SK-N-SH (cell line): ENCODE results near the gene IL4R. TPM values are rescaled to one million over a fixed set of nuclear protein-coding genes. Genes with fewer than 3 reads are reported as not detected.

Experiments
- CTCF ChIA-PET: fragments of 300-600, 350-600 bp; formaldehyde crosslinking; extraction: SDS; loops from one replicate; lab custom pipeline; 2021; lab: Yijun Ruan, JAX
- POLR2A ChIA-PET: fragments of 350-600 bp; sonication (Branson Sonifier 250); formaldehyde crosslinking; extraction: SDS; loops from one replicate; lab custom pipeline; 2020; ENCODE audit warnings: antibody characterized with exemption, inconsistent platforms; lab: Yijun Ruan, JAX
- DNase-seq: peaks from one replicate; pipeline ENCODE4 v3.0.0; 2012
- H2AFZ ChIP-seq: fragments of 200-600 bp; sonication (generic); 2 replicates; pipeline ENCODE4 v1.8.1; 2016; ENCODE audit warnings: antibody characterized with exemption, mild to moderate bottlenecking, low read depth
- H3F3A ChIP-seq: fragments of 200-600 bp; sonication (generic); replicated peaks from 2 replicates; pipeline ENCODE3; 2016; ENCODE audit warnings: antibody characterized with exemption, mild to moderate bottlenecking; ENCODE audit not compliant: insufficient read depth
- H3K27ac ChIP-seq, 2 experiments: fragments of 200-500 bp in 1 of 2; fragments of 200-600 bp in 1 of 2; sonication (Bioruptor generic) in 1 of 2; sonication (generic), shearing (Covaris generic) in 1 of 2; 2 replicates each; pipeline versions ENCODE4 v1.5.1 to v1.6.1; 2014 to 2016; ENCODE audit warnings: low read depth in 2 of 2, inconsistent platforms in 1 of 2, low read length in 1 of 2, mild to moderate bottlenecking in 1 of 2, mixed read lengths in 1 of 2
- H3K27me3 ChIP-seq: fragments of 200-600 bp; sonication (generic), shearing (Covaris generic); 2 replicates; pipeline ENCODE4 v1.6.1; 2016; ENCODE audit warnings: mixed run types; ENCODE audit not compliant: insufficient read depth
- H3K36me3 ChIP-seq, 2 experiments: fragments of 200-500 bp in 1 of 2; fragments of 200-600 bp in 1 of 2; sonication (Bioruptor generic) in 1 of 2; sonication (generic) in 1 of 2; replicated peaks in 1 of 2; 2 replicates each; pipeline versions ENCODE3 to v1.5.1; 2014 to 2016; ENCODE audit warnings: low read length in 1 of 2, mild to moderate bottlenecking in 1 of 2; ENCODE audit not compliant: insufficient read depth in 2 of 2, control insufficient read depth in 1 of 2
- H3K4me1 ChIP-seq, 2 experiments: fragments of 200-500 bp in 1 of 2; fragments of 200-600 bp in 1 of 2; sonication (Bioruptor generic) in 1 of 2; sonication (generic), shearing (Covaris generic) in 1 of 2; 2 replicates each; pipeline versions ENCODE4 v1.5.1 to v1.6.1; 2014 to 2016; ENCODE audit warnings: low read depth in 1 of 2, low read length in 1 of 2, mixed run types in 1 of 2; ENCODE audit not compliant: insufficient read depth in 2 of 2, control insufficient read depth in 1 of 2
- H3K4me2 ChIP-seq: fragments of 200-600 bp; sonication (generic), shearing (Covaris generic); 2 replicates; pipeline ENCODE4 v1.6.1; 2017; ENCODE audit warnings: mixed run types
- H3K4me3 ChIP-seq, 2 experiments: fragments of 200-500 bp in 1 of 2; fragments of 200-600 bp in 1 of 2; sonication (Bioruptor generic) in 1 of 2; sonication (generic), shearing (Covaris generic) in 1 of 2; 2 replicates each; pipeline versions ENCODE4 v1.5.1 to v1.8.1; 2014 to 2016; ENCODE audit warnings: low read depth in 2 of 2, inconsistent platforms in 1 of 2, low read length in 1 of 2, mild to moderate bottlenecking in 1 of 2, mixed read lengths in 1 of 2, moderate library complexity in 1 of 2
- H3K79me2 ChIP-seq: fragments of 200-600 bp; sonication (generic); 2 replicates; pipeline ENCODE4 v1.8.1; 2017; ENCODE audit warnings: mild to moderate bottlenecking; ENCODE audit not compliant: insufficient read depth
- H3K9ac ChIP-seq: fragments of 200-600 bp; sonication (generic); 2 replicates; pipeline ENCODE4 v1.6.1; 2017; ENCODE audit warnings: mixed run types
- H3K9me2 ChIP-seq: fragments of 200-600 bp; sonication (generic); 2 replicates; pipeline ENCODE4 v1.6.1; 2017; ENCODE audit warnings: mixed run types
- H3K9me3 ChIP-seq: fragments of 200-600 bp; sonication (generic); 2 replicates; pipeline ENCODE4 v1.6.1; 2017; ENCODE audit warnings: mixed run types, mild to moderate bottlenecking, moderate library complexity
- H4K20me1 ChIP-seq: fragments of 200-600 bp; sonication (generic); 2 replicates; pipeline ENCODE4 v1.6.1; 2017; ENCODE audit warnings: mild to moderate bottlenecking, mixed run types; ENCODE audit not compliant: insufficient read depth
- CHD2 ChIP-seq: fragments of 150-350 bp; IDR thresholded peaks from 2 replicates; pipeline ENCODE4 v1.6.1; 2018; ENCODE audit warnings: low read length; ENCODE audit not compliant: partially characterized antibody
- ELF1 ChIP-seq: IDR thresholded peaks from 2 replicates; pipeline ENCODE4 v1.4.0; 2012
- EZH2phosphoT487 ChIP-seq: fragments of 200-600 bp; sonication (generic); IDR thresholded peaks from 2 replicates; pipeline ENCODE4 v1.6.1; 2017; ENCODE audit warnings: low read depth, mixed run types, mild to moderate bottlenecking, antibody characterized with exemption, moderate library complexity, borderline replicate concordance
- FOXM1 ChIP-seq: IDR thresholded peaks from 2 replicates; pipeline ENCODE4 v1.4.0; 2012; ENCODE audit warnings: low read depth, mild to moderate bottlenecking
- GABPA ChIP-seq: IDR thresholded peaks from 2 replicates; pipeline ENCODE4 v1.4.0; 2012; ENCODE audit warnings: low read depth, mild to moderate bottlenecking
- JUND ChIP-seq: IDR thresholded peaks from 2 replicates; pipeline ENCODE4 v1.4.0; 2012
- MEF2A ChIP-seq: IDR thresholded peaks from 2 replicates; pipeline ENCODE4 v1.4.0; 2012; ENCODE audit warnings: low read depth, borderline replicate concordance
- NRF1 ChIP-seq: IDR thresholded peaks from 2 replicates; pipeline ENCODE4 v1.6.1; 2012; ENCODE audit warnings: low read depth, mild to moderate bottlenecking, low read length
- POLR2AphosphoS5 ChIP-seq: IDR thresholded peaks from 2 replicates; pipeline ENCODE4 v1.6.1; 2012; ENCODE audit warnings: low read depth, low read length
- RCOR1 ChIP-seq: fragments of 150-350 bp; IDR thresholded peaks from 2 replicates; pipeline ENCODE4 v1.6.1; 2017; ENCODE audit warnings: antibody characterized with exemption, low read length
- REST ChIP-seq: IDR thresholded peaks from 2 replicates; pipeline ENCODE4 v1.6.1; 2012; ENCODE audit warnings: mild to moderate bottlenecking, low read depth, low read length, moderate library complexity
- RXRA ChIP-seq: IDR thresholded peaks from 2 replicates; pipeline ENCODE4 v1.4.0; 2012; ENCODE audit warnings: low read depth, mild to moderate bottlenecking, borderline replicate concordance
- SMC3 ChIP-seq: IDR thresholded peaks from 2 replicates; pipeline ENCODE4 v1.6.1; 2012; ENCODE audit warnings: low read depth, low read length, improper control_type of control experiment
- TEAD4 ChIP-seq: IDR thresholded peaks from 2 replicates; pipeline ENCODE4 v1.4.0; 2012; ENCODE audit warnings: mild to moderate bottlenecking, borderline replicate concordance; ENCODE audit not compliant: insufficient read depth
- USF1 ChIP-seq: IDR thresholded peaks from 2 replicates; pipeline ENCODE4 v1.4.0; 2012; ENCODE audit warnings: low read depth, borderline replicate concordance
- USF2 ChIP-seq: fragments of 150-350 bp; IDR thresholded peaks from 2 replicates; pipeline ENCODE4 v1.6.1; 2017; ENCODE audit warnings: antibody characterized with exemption, low read length, low read depth, borderline replicate concordance
- WGBS: methylation state at CpG from one replicate; pipeline ENCODE4 v1.1.6; 2017; ENCODE audit warnings: low lambda C conversion rate; 5-methylcytosine and 5-hydroxymethylcytosine counted together
- polyA plus RNA-seq, 3 experiments: library from polyadenylated mRNA; depleted of rRNA; stranded (reverse); fragments of >200 nt; gene quantifications; 2 replicates each; pipeline ENCODE4 v1.2.3, GENCODE V29; 2012

IL4R gene
- polyA plus RNA-seq, 1 of the 3 experiments (the other 2 are of a cell fraction): 16.1 TPM

GRCh38 chr16:27312580-27313421 is 973 bp upstream of the IL4R start:
- Histone ChIP-seq H3K4me3 (peak overlapping the region in 1 of 2 experiments; percentile 88; a peak in 3 of 4 replicates), H2AFZ (peak overlapping the region; percentile 89), H3K36me3 (no peaks in the 10 kb centered on the region), H3K9ac (peak overlapping the region; percentile 96; the same call in 1 of the 2 replicates), H3K4me1 (peaks cover 0 to 10% of the 10 kb centered on the region in 2 experiments; a peak in 3 of 4 replicates), H3F3A (peaks cover 6% of the 10 kb centered on the region), H3K9me3 (peaks cover 3% of the 10 kb centered on the region; the same call in 1 of the 2 replicates), H3K79me2 (peaks cover 38% of the 10 kb centered on the region), H3K9me2 (no peaks in the 10 kb centered on the region), H3K4me2 (peak overlapping the region; percentile 97), H4K20me1 (peaks cover 13% of the 10 kb centered on the region; the same call in 1 of the 2 replicates), H3K27ac (peak overlapping the region in 1 of 2 experiments; percentile 74; a peak in 2 of 4 replicates), H3K27me3 (no peaks in the 10 kb centered on the region)
- DNase-seq: no peak
- WGBS: 71% methylated on average over 11 of the region's 11 CpGs
- CTCF ChIA-PET: interaction anchor here (0.9 to 1.0 kb wide), 2 partner anchors 55 to 78 kb away, joined by 3 read pairs; no protein-coding TSS in a partner anchor
- TF ChIP-seq RCOR1 (no peak), CHD2 (no peak), FOXM1 (no peak), JUND (no peak), USF1 (no peak), POLR2AphosphoS5 (no peak), REST (no peak), EZH2phosphoT487 (no peak), TEAD4 (no peak), RXRA (no peak), NRF1 (no peak), GABPA (no peak), ELF1 (no peak), SMC3 (no peak), MEF2A (no peak), USF2 (no peak)
- POLR2A ChIA-PET: no interaction called here
